Pons (tissue), 1 donor: ENCODE results near the gene MAGEA3.
"Not testable (repeated sequence)": the region's sequence is repeated elsewhere in the genome, so short reads cannot be mapped to it uniquely, and the experiment has no call there.

ENCODE experiments used
- DNase-seq: peaks from one replicate; pipeline ENCODE4 v3.0.0-alpha.2; 2016; ENCODE audit warnings: low spot score

Gene MAGEA3

DNA sequence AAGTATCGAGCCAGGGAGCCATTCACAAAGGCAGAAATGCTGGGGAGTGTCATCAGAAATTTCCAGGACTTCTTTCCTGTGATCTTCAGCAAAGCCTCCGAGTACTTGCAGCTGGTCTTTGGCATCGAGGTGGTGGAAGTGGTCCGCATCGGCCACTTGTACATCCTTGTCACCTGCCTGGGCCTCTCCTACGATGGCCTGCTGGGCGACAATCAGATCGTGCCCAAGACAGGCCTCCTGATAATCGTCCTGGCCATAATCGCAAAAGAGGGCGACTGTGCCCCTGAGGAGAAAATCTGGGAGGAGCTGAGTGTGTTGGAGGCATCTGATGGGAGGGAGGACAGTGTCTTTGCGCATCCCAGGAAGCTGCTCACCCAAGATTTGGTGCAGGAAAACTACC lies 37.9 kb downstream of the MAGEA3 start:
- not testable (repeated sequence) for DNase-seq

DNA sequence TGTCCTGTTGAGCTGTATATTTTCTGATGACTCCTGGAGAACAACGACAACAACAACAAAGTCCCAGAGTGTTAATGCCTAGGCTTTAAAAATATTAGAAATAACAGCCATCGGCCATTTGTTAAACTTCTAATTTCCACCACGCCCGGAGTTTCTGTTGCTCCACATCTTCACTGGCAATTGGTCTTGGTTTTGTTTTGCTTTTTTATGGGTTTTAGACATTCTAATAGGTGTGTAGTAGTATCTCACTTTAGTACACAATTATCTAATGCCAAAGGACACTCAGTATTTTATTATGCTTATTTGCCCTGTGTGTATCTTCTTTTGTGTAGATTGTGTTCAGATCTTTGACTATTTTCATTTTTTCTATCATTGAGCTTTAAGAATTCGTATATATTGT lies 40.0 kb downstream of the MAGEA3 start:
- no peak for DNase-seq
